ENCODE results near the gene CHGA.
A peak's percentile ranks its signal among the peaks of the same experiment; 100 is the strongest.

The CHGA gene

DNA sequence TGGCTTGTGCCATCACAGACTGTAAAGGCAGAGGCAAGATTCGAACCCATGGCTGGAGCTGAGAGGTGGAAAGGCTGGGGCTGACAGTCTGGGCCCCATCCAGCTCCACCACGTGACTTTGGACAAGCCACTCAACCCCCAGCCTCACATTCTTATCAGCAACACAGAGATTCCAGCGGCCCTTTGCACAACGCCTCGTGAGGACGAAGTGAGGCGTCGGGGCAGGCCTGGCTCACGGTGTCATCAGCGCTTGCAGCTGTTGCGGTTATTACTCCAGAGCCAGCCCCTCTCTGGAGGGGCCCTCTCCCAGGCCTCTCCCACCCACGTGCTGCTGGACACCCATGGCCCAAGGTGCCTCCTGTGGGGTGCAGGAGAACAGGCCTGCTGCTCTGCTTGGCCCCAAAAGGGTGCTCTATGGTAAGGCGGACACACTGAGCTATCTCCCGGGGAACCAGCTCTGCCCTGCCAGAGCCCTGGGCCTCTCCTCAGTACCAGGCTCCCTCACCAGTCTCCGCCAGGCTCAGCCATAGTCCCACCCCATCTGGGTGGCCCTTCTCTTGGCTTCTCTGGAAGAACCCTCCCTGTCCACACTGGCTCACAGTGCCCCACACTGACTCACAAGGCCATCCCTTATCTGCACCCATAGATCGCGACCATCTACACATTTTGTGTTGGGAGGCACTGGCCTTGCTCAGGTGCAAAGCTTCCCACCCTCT is 21.1 kb downstream of the CHGA start:
- Histone ChIP-seq H3K9me3 (ENCODE audit: control insufficient read depth in 5 of 5, low read length in 5 of 5) (no peaks in the 10 kb centered on the region), H3K27me3 (ENCODE audit: control insufficient read depth in 5 of 5, insufficient read depth in 4 of 5, low read length in 5 of 5) (no peaks in the 10 kb centered on the region), H3K4me3 (ENCODE audit: low read depth in 1 of 5, low read length in 5 of 5) (no peak overlapping the region), H3K9ac (ENCODE audit: low read length in 5 of 5) (no peak overlapping the region), H3K27ac (ENCODE audit: low read depth, low read length) (no peak overlapping the region), H3K4me1 (ENCODE audit: control insufficient read depth in 5 of 5, insufficient read depth in 5 of 5, low read length in 5 of 5) (peaks cover 0 to 11% (median 6%) of the 10 kb centered on the region in 5 donors), H3K36me3 (ENCODE audit: control insufficient read depth in 5 of 5, insufficient read depth in 5 of 5, low read length in 5 of 5) (peaks cover 0 to 81% (median 73%) of the 10 kb centered on the region in 5 donors)

DNA sequence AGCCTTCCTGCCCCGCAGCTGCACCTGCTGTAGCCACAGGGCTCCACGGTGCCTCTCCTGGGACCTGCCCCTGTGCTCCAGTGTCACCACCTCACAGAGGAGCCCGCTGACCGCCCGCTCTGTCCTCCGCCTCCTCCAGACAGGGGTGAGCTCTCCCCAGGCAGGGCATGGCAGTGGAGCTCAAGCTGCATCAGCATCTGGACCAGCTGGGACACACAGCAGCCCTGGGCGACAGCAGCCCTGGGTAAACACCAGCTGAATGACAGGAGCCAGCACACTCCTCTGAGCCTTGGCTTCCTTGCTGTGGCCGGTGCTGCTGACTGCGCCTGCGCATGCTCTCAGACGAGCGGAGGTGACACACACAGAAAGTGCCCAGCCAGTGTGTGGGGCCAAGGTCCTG is 22.0 kb downstream of the CHGA start:
- Histone ChIP-seq H3K4me3 (ENCODE audit: low read depth in 1 of 5, low read length in 5 of 5) (no peak overlapping the region), H3K27me3 (ENCODE audit: control insufficient read depth in 5 of 5, insufficient read depth in 4 of 5, low read length in 5 of 5) (no peaks in the 10 kb centered on the region), H3K4me1 (ENCODE audit: control insufficient read depth in 5 of 5, insufficient read depth in 5 of 5, low read length in 5 of 5) (peaks cover 0 to 11% (median 6%) of the 10 kb centered on the region in 5 donors), H3K9ac (ENCODE audit: low read length in 5 of 5) (no peak overlapping the region), H3K27ac (ENCODE audit: low read depth, low read length) (no peak overlapping the region), H3K9me3 (ENCODE audit: control insufficient read depth in 5 of 5, low read length in 5 of 5) (no peaks in the 10 kb centered on the region), H3K36me3 (ENCODE audit: control insufficient read depth in 5 of 5, insufficient read depth in 5 of 5, low read length in 5 of 5) (peaks cover 0 to 80% (median 78%) of the 10 kb centered on the region in 5 donors)

DNA sequence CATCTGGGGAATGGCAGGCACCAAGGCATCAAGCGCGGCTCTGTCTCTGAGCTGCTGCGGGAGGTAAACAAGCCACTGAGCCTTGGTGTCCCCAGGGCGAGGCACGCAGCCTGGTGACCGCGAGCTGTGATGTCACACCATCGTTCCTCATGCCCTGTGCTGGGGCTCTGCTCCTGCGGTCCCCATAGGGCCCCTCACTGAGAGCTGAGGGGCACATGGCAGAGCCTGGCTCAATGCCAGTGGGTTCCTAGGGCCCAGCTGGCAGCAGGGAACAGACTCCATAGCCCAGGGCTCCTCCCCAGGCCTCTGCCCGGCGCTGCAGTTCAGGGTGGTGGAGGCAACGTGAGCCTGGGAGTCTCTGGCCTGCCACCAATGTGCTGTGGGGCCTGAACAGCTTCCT is 22.6 kb downstream of the CHGA start:
- Histone ChIP-seq H3K27me3 (ENCODE audit: control insufficient read depth in 5 of 5, insufficient read depth in 4 of 5, low read length in 5 of 5) (no peaks in the 10 kb centered on the region), H3K27ac (ENCODE audit: low read depth, low read length) (no peak overlapping the region), H3K36me3 (ENCODE audit: control insufficient read depth in 5 of 5, insufficient read depth in 5 of 5, low read length in 5 of 5) (peaks cover 0 to 81% (median 77%) of the 10 kb centered on the region in 5 donors), H3K9ac (ENCODE audit: low read length in 5 of 5) (no peak overlapping the region), H3K4me3 (ENCODE audit: low read depth in 1 of 5, low read length in 5 of 5) (no peak overlapping the region), H3K4me1 (ENCODE audit: control insufficient read depth in 5 of 5, insufficient read depth in 5 of 5, low read length in 5 of 5) (peaks cover 0 to 16% (median 12%) of the 10 kb centered on the region in 5 donors), H3K9me3 (ENCODE audit: control insufficient read depth in 5 of 5, low read length in 5 of 5) (no peaks in the 10 kb centered on the region)

DNA sequence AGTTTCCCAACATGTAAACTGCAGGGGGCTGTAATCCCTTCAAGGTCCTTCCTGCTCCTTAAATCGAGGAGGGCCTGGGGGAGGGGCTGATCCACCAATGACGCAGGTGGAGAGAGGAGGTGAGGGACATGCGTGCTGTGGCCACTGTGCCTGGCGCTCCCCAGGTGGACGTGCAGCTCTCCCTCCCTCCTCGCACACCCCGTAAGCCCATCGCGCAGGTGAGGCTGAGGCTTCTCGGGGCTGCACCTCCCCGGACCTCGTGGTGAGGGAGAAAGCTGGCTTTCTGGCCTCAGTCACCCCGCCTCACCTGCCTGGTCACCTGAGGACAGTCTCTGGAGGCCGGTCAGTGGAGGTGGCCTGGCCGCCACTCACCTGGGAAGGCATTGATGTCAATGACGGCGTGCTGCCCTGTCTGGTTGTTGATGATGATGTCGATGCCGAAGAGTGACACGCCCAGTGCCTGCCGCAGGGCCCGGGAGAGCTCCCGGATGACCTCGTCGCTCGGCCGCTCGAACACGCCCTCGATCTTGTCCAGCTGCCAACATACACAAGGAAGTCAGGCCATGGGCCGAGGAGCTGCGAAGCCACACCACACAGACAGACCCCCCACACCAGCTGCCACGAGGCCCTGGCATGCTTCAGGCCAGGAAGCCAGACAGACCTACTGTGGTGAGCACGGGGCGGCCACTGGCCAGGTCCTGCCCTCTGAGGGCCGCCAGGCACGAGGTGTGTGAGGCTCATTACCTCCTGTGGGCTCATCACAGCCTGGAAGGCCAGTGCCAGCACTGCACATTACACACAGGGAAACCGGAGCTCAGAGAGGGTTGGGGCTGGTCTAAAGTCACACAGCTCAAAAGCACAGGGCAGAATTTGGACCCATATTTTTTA is 23.3 kb downstream of the CHGA start:
- Histone ChIP-seq H3K27me3 (ENCODE audit: control insufficient read depth in 5 of 5, insufficient read depth in 4 of 5, low read length in 5 of 5) (no peaks in the 10 kb centered on the region), H3K4me3 (ENCODE audit: low read depth in 1 of 5, low read length in 5 of 5) (no peak overlapping the region), H3K4me1 (ENCODE audit: control insufficient read depth in 5 of 5, insufficient read depth in 5 of 5, low read length in 5 of 5) (peaks cover 2 to 22% (median 16%) of the 10 kb centered on the region in 5 donors), H3K36me3 (ENCODE audit: control insufficient read depth in 5 of 5, insufficient read depth in 5 of 5, low read length in 5 of 5) (peaks cover 0 to 81% (median 74%) of the 10 kb centered on the region in 5 donors), H3K9me3 (ENCODE audit: control insufficient read depth in 5 of 5, low read length in 5 of 5) (no peaks in the 10 kb centered on the region), H3K9ac (ENCODE audit: low read length in 5 of 5) (no peak overlapping the region), H3K27ac (ENCODE audit: low read depth, low read length) (no peak overlapping the region)

DNA sequence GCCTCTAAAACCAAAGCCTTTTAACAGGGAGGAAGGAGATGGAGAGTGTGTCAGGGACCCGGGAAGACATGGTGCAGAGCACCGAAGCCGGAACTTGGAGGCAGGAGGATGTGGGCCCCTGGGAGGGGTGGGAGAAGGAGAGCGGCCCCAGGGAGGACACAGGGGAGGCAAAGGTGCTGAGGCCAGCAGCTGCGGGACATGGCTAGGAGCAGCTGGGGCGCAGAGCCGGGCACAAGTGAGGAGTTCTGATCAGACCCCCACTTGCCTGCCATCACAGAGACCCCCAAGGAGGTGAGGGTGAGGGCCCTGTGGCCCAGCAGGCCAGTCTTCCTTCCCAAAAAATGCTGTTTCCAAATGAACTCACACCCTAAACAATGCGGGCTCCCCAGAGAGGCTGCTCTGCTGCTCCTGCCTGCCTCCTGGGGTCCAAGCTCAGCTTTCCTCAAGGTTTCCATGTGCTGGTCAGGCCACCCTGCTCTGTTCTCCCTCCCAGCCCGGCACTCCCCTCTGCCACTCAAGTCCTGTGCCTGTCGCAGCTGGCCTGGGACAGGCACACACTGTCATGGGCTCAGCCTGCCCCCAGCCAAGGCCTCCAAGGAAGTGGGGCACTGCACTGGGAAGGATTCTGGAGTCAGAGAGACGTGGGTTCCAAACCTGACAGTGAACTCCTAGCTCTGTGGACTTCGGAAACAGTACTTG is 24.0 kb downstream of the CHGA start:
- Histone ChIP-seq H3K27ac (ENCODE audit: low read depth, low read length) (no peak overlapping the region), H3K4me1 (ENCODE audit: control insufficient read depth in 5 of 5, insufficient read depth in 5 of 5, low read length in 5 of 5) (peaks cover 2 to 28% (median 20%) of the 10 kb centered on the region in 5 donors)

DNA sequence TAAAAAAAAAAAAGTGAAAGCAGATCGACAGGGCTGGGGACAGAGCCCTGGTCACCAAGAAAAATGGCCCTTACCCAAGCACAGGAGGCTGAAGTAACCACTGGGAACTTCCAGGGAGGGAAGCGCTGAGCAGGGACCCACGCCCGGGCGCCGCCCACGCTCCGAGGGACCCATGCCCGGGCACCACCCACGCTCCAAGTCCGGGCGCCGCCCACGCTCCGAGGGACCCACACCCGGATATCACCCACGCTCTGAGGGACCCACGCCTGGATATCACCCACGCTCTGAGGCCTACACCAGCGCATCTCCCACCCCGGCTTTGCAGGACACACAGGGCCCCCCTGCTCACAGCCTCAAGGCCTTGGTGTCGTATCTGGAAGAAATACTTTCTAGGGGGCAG is 25.7 kb downstream of the CHGA start:
- Histone ChIP-seq H3K4me3 (ENCODE audit: low read depth in 1 of 5, low read length in 5 of 5) (no peak overlapping the region), H3K9ac (ENCODE audit: low read length in 5 of 5) (no peak overlapping the region), H3K9me3 (ENCODE audit: control insufficient read depth in 5 of 5, low read length in 5 of 5) (no peaks in the 10 kb centered on the region), H3K27me3 (ENCODE audit: control insufficient read depth in 5 of 5, insufficient read depth in 4 of 5, low read length in 5 of 5) (no peaks in the 10 kb centered on the region), H3K36me3 (ENCODE audit: control insufficient read depth in 5 of 5, insufficient read depth in 5 of 5, low read length in 5 of 5) (peaks cover 0 to 70% (median 55%) of the 10 kb centered on the region in 5 donors), H3K4me1 (ENCODE audit: control insufficient read depth in 5 of 5, insufficient read depth in 5 of 5, low read length in 5 of 5) (peaks cover 4 to 43% (median 25%) of the 10 kb centered on the region in 5 donors), H3K27ac (ENCODE audit: low read depth, low read length) (no peak overlapping the region)

More for the DNA sequence above, 24.0 kb downstream of the CHGA start:
- Histone ChIP-seq H3K9ac (ENCODE audit: low read length in 5 of 5) (no peak overlapping the region), H3K27me3 (ENCODE audit: control insufficient read depth in 5 of 5, insufficient read depth in 4 of 5, low read length in 5 of 5) (no peaks in the 10 kb centered on the region), H3K4me3 (ENCODE audit: low read depth in 1 of 5, low read length in 5 of 5) (no peak overlapping the region), H3K9me3 (ENCODE audit: control insufficient read depth in 5 of 5, low read length in 5 of 5) (no peaks in the 10 kb centered on the region), H3K36me3 (ENCODE audit: control insufficient read depth in 5 of 5, insufficient read depth in 5 of 5, low read length in 5 of 5) (peaks cover 0 to 77% (median 69%) of the 10 kb centered on the region in 5 donors)

DNA sequence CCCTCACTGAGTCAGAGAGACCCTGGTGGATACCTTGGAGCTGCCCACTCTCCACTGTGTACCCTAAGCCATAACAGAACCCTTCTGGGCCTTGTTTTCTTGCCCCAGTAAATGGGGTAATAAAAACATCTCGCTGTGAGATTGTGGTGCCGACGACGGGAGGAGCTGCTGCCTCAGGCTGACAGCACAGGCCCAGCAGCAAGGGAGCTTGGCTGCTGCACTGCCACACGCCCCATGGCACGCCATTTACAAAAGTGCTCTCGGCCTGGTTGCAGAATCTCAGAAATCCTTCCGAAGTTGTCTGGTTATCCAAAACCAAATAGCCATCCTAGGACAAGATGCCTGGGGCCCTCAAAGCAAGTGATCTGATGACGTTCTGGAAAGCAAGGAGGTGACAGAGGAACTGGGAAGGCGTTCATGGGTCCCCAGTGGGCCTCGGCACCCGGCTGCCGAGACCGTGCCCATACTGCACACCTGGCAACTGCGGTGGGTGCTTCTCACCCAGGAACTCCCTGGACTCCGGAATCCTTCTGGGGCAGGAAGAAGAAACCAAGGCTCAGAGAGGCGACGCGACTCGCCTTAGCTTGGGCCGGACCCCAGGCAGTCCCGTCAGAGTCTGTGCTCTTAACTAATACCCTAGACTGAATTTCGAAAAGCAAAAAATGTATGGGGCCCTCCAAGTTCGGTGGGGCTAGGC is 26.7 kb downstream of the CHGA start:
- Histone ChIP-seq H3K9me3 (ENCODE audit: control insufficient read depth in 5 of 5, low read length in 5 of 5) (no peaks in the 10 kb centered on the region), H3K27ac (ENCODE audit: low read depth, low read length) (no peak overlapping the region), H3K9ac (ENCODE audit: low read length in 5 of 5) (no peak overlapping the region), H3K4me1 (ENCODE audit: control insufficient read depth in 5 of 5, insufficient read depth in 5 of 5, low read length in 5 of 5) (peaks cover 4 to 43% (median 25%) of the 10 kb centered on the region in 5 donors), H3K4me3 (ENCODE audit: low read depth in 1 of 5, low read length in 5 of 5) (no peak overlapping the region), H3K27me3 (ENCODE audit: control insufficient read depth in 5 of 5, insufficient read depth in 4 of 5, low read length in 5 of 5) (no peaks in the 10 kb centered on the region), H3K36me3 (ENCODE audit: control insufficient read depth in 5 of 5, insufficient read depth in 5 of 5, low read length in 5 of 5) (peaks cover 0 to 67% (median 51%) of the 10 kb centered on the region in 5 donors)

DNA sequence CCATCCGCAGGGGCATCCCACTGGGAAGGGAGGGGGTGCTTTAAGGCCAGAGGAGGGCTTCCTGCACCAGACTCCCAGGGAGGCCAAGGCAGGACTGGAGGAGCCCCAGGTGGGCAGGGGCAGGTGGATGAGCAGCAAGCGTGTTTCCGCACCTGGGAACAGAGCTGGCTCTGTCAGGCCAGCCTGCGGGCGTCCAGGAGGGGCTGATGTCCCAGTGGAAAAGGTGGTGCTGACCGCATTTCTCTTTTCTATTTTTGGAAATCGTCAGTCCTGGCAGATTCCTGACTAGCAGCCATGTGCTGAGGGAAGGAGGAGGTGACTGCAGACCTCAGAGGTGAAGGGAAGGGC is 27.2 kb downstream of the CHGA start:
- Histone ChIP-seq H3K4me3 (ENCODE audit: low read depth in 1 of 5, low read length in 5 of 5) (no peak overlapping the region), H3K27ac (ENCODE audit: low read depth, low read length) (no peak overlapping the region), H3K4me1 (ENCODE audit: control insufficient read depth in 5 of 5, insufficient read depth in 5 of 5, low read length in 5 of 5) (peaks cover 4 to 43% (median 25%) of the 10 kb centered on the region in 5 donors), H3K27me3 (ENCODE audit: control insufficient read depth in 5 of 5, insufficient read depth in 4 of 5, low read length in 5 of 5) (no peaks in the 10 kb centered on the region), H3K36me3 (ENCODE audit: control insufficient read depth in 5 of 5, insufficient read depth in 5 of 5, low read length in 5 of 5) (peaks cover 0 to 67% (median 45%) of the 10 kb centered on the region in 5 donors), H3K9me3 (ENCODE audit: control insufficient read depth in 5 of 5, low read length in 5 of 5) (no peaks in the 10 kb centered on the region), H3K9ac (ENCODE audit: low read length in 5 of 5) (no peak overlapping the region)

DNA sequence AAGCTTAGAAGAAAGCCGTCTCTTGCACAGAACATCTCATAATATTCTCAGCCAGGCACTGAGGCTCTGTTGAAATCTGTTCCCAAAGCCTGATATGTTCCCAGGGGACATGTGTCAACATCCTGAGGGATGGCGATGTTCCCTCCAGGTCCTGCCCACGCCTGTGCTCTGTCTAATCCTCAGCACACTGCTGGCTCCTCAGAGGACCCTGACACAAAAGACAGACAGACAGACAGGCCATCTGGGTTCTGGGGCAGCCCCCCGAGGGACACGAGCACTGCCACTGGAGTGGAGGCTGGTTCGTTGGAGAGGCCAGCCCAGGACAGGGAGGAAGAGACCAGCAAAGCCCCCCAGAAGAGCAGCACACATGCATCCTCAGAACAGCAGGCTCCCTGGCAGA is 27.8 kb downstream of the CHGA start:
- Histone ChIP-seq H3K9me3 (ENCODE audit: control insufficient read depth in 5 of 5, low read length in 5 of 5) (no peaks in the 10 kb centered on the region), H3K27ac (ENCODE audit: low read depth, low read length) (no peak overlapping the region), H3K4me3 (ENCODE audit: low read depth in 1 of 5, low read length in 5 of 5) (no peak overlapping the region), H3K4me1 (ENCODE audit: control insufficient read depth in 5 of 5, insufficient read depth in 5 of 5, low read length in 5 of 5) (peaks cover 4 to 43% (median 25%) of the 10 kb centered on the region in 5 donors), H3K9ac (ENCODE audit: low read length in 5 of 5) (peak overlapping the region in 1 of 5 donors; percentile 12), H3K36me3 (ENCODE audit: control insufficient read depth in 5 of 5, insufficient read depth in 5 of 5, low read length in 5 of 5) (peaks cover 0 to 66% (median 44%) of the 10 kb centered on the region in 5 donors), H3K27me3 (ENCODE audit: control insufficient read depth in 5 of 5, insufficient read depth in 4 of 5, low read length in 5 of 5) (no peaks in the 10 kb centered on the region)
